Middle frontal gyrus (tissue), 1 donor: ENCODE data around the gene ZRSR2.
"Not testable (repeated sequence)": the region's sequence is repeated elsewhere in the genome, so short reads cannot be mapped to it uniquely, and the experiment has no call there.

Experiments used
- DNase-seq: peaks from one replicate; pipeline ENCODE4 v3.0.0-alpha.2; 2015; ENCODE audit warnings: low spot score; ENCODE audit errors: extremely low spot score

The ZRSR2 gene

GRCh38 chrX:15790769-15791290 is 546 bp downstream of the ZRSR2 start:
- DNase-seq: no peak

DNA sequence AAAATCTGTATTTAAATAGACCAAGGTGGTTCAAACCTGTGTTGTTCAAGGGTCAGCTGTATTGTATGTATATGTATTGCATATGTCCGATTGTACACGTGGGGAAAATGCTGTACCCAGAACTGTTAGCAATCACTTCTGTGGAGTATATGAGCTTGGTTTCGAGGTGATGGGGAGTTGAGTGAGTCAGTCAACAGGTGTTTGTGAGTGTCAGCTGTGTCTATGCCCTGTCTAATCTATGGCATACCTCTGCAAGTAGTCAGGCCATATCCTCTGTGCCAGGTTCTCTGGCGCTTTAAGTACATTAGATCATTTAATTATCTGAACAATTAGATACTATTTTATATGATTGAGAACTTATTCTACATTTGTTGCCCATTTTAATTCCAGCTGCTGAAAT is 7.4 kb downstream of the ZRSR2 start:
- DNase-seq: no peak

DNA sequence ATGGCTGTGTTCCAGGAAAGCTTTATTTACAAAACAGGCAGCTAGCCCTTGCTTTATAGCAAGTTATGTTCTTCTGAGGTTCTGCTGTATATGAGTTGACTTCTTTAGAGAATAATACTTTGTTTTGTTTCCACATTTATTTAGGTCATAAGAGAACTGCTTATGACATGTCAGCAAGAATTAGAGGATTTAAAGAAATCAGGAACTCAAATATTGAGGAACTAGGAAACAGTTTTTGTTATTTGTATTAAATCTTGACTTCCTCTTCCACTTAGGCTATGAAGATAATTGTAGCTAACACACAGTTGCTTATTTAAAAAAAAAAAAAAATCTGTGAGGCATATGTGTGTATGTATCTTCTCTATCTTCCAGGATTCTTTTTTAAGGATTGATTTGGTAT is 14.3 kb downstream of the ZRSR2 start:
- DNase-seq: no peak

DNA sequence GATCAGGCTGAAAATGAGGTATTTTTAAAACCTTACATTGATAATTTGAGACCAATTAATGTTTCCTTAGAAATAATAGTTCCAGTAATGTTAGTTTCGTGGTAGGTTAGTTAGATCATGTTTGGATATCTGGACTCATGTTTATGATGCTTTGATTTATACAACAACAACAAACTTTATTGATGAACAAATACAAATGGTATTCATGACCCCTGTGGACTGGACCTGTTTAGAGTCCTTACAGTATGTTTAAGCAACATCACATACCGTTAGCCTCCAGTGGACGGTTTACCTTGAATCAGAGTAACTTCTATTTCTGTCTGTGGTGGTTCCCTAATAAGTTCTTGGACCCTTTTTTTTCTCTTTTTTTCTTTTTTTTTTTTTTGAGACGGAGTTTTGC is 18.0 kb downstream of the ZRSR2 start:
- no peak for DNase-seq

DNA sequence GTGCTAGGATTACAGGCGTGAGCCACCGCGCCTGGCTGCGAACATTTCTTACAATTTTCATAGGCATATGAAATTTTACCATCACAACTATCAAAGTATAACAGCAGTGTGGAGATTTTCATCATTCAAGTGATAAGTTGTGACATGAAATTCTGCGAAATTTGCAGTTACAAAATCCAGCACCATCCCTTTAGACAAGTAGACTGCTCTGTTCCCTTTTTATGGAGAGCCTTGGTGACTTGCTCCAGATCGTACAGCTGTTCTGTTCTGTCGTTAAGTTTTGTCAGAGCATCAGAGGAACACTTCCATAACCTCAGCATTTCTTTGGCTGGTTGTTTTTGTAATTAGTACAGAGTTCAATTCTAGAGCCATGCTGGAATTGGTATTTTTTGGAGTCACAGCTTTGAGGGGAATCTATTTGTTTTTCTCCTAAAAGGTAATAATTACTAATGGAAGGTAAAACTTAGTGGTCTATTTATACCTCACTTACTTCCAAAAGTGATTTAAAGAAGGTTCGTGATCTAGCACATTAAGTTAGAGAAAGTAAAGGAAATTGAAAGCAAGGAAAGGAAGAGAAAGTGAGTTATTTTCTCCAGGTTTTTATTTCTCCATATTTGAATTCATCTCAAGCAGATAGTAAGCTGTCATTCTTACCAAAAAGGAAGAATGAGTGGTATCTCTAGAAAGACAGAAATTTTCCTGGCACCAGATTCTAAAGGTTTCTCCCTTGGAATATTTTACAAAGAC is 22.1 kb downstream of the ZRSR2 start:
- DNase-seq: no peak

DNA sequence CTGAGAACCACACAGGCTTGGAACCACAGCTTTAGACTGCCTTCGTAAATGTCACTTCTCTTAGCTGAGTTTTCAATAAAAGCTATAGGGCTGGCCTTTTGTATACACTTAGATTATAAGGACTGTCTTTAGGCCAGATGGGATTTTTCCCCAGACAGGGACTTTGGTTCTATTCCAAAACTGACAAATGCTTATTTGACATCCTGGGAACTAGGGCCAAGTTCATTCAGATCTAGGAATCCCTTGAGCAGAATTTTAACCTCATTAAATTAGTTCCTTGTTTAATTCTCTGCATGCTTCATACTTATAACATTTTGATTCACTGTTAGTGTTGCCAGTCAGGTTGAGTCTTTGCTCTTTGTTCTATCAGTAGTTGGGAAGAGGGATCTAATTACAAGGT is 23.1 kb downstream of the ZRSR2 start:
- DNase-seq: no peak

GRCh38 chrX:15814771-15815365 is 24.6 kb downstream of the ZRSR2 start:
- DNase-seq: no peak

- no peak for DNase-seq
Measured at GRCh38 chrX:15815779-15816437, 25.6 kb downstream of the ZRSR2 start.

DNA sequence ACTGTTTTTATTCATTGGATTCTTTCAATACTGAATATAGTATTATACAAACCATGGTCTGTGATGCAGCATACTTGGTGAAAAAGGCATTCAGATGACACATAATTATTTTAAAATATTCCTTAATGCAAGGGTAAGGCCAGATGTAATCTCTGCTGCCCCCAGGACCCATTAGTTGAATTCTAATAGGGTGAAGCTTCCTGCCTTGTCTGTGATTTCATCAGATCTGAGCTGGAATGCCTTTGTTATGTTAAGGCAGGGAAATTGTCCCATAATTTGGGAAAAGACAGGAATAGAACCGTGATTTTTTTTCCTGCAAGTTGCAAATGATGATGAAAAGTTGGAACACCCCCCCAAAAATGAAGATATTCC is 26.1 kb downstream of the ZRSR2 start:
- no peak for DNase-seq

DNA sequence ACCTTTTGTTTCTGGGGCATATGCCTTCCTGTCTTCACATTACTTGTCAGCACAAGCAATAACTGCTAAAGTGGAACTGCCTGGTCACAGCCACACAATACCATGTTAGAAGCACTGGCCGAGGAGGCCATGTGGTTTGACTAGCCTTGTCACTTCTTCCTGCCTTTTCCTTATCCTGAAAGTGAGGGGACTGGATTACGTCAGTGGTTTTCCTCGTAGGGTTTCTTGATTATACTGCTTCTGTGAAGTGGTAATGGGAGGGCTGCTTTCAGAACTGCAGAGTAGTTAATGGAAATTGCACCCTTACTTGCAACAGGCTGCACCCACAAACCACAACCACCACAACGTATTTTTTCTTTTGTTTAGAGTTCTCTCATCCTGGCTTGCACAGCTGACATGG is 26.6 kb downstream of the ZRSR2 start:
- no peak for DNase-seq

DNA sequence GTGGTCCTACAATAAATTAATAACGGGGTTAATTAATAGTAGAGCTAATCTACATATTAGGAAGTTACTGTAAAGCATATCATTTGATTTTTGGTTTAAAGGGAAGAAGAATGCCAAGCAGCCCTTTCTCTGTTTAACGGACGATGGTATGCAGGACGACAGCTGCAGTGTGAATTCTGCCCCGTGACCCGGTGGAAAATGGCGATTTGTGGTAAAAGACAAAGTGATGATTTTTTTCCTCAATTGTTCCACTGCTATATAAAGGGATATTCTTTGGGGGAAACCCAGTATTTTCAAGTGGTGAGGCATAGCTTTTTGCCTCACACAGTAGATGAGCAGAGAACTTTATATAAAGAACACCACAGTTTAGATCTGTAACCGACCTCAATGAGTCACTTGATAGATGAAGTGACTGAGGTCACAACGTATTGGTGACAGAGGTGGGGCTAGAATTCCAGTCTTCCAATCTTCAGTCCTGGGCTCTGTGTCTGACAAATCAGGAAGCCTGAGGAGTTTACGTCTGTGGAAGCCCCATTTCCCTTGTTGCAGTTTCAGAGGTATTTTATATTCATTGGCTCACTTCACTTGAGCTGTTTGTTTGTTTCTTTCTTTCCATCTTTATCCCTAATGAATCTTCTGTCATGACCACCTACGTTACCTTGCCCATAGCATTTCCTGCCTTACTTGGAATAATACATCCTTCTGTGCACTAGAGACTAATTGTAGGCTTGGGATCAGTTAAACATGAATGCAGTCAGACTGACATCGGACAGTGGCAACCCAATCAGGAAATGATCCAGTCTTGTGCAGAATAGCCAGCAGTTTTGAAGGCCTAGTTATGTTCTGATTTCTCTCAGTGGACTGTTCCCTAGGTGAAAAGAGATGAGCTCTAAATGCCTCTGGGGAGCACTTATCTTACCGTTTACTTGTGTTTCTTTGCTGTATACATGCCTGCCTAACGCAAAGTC is 30.1 kb downstream of the ZRSR2 start:
- no peak for DNase-seq

GRCh38 chrX:15822922-15823321 is 32.6 kb downstream of the ZRSR2 start:
- DNase-seq: no peak

DNA sequence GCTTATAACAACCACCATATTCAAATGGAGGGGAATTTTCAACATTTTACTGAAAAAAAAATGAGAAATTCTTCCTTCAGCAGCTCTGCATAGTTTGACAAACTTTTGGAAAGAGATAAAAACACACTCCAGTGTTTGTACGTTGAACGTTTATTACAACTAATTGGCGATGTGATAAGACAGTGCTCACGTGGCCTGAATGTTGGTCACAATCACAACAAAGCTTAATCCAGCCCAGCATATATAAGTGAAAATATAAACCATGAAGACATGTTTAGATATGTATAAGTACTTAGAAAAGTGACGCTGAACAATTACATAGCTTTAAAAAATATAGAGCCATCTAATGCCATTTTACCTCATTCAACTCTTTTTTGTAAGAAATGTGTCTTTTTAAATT is 35.7 kb downstream of the ZRSR2 start:
- DNase-seq: no peak

- DNase-seq: no peak
Measured at GRCh38 chrX:15829217-15829616, 38.9 kb downstream of the ZRSR2 start.

DNA sequence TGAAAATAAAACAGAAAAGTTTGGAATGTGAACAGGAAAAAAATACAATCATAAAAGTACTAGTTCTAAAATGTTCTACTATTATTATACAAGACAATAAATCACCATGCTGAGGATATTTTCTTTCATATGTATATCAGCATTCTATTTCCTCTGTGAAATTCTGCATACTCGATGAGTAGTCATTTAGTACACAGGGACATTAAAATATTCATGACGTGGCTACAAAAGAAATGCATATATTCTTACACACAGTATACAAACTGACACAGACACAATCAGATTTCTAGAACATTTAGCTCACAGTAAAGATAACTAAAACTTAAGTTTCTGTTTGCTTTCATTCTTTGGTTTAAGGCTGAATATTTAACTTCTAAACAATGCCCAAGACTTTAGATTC is 41.1 kb downstream of the ZRSR2 start:
- DNase-seq: not testable (repeated sequence)

DNA sequence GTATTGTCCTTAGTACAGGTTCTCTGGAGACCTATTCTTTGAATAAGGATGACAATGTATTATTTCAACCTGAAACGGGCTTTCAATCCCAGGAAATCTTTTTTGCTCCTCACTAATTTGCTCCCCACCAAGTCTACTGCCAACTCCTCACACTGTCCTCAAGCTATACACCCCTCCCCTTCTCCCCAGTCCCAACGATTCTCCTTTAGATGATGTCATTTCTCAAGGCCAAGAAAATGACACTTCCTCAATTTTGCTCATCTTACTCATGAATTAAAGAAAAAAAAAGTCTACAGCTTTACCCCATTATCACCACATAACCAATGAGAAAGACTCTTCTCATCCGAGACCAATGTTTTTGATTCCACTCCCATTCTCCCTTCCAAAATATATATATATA is 43.8 kb downstream of the ZRSR2 start:
- no peak for DNase-seq

GRCh38 chrX:15834827-15835595 is 44.7 kb downstream of the ZRSR2 start:
- DNase-seq: no peak

- DNase-seq: no peak
Measured at GRCh38 chrX:15838017-15838416, 47.7 kb downstream of the ZRSR2 start.

- DNase-seq: no peak
Measured at GRCh38 chrX:15841853-15842516, 51.7 kb downstream of the ZRSR2 start.

- DNase-seq: no peak
Measured at GRCh38 chrX:15843960-15844359, 53.7 kb downstream of the ZRSR2 start.
